ENCODE data around the gene ATF7. TPM values are rescaled to one million over a fixed set of nuclear protein-coding genes. Genes with fewer than 3 reads are reported as not detected.

Gene ATF7
- total RNA-seq, 1 donor: 17.4 TPM

DNA sequence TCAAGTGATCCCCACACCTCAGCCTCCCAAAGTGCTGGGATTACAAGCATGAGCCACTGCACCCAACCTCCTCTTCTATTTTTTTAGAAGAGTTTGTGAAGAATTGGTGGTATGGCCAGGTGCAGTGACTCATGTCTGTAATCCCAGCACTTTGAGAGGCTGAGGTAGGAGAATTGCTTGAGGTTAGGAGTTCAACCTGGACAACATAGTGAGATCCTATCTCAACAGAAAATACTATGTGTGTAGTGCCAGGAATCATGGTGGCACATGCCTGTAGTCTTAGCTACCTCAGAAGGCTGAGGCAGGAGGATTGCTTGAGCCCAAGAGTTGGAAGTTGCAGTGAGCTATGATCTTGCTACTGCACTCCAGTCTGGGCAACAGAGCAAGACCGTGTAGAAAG, 5.5 kb upstream of the ATF7 start:
- no peak for DNase-seq (ENCODE audit: insufficient read length, low spot score, missing footprints)
- Histone ChIP-seq H3K9me3 (ENCODE audit: low read depth, low read length) (no peaks in the 10 kb centered on the region), H4K20me1 (ENCODE audit: insufficient read depth, low read length) (no peaks in the 10 kb centered on the region), H3K27ac (ENCODE audit: low read depth, low read length) (no peak overlapping the region), H3K79me2 (ENCODE audit: insufficient read depth, low read length) (no peaks in the 10 kb centered on the region), H3K36me3 (ENCODE audit: insufficient read depth, low read length) (no peaks in the 10 kb centered on the region), H3K27me3 (ENCODE audit: insufficient read depth, low read length) (no peaks in the 10 kb centered on the region), H2AFZ (ENCODE audit: low read length) (no peak overlapping the region), H3K4me2 (ENCODE audit: insufficient read depth, low read length) (no peak overlapping the region), H3K4me1 (ENCODE audit: insufficient read depth, low read length) (peaks cover 2% of the 10 kb centered on the region), H3K4me3 (ENCODE audit: insufficient read depth, low read length) (no peak overlapping the region)
- no peak for TF ChIP-seq CTCF (IDR thresholded peaks at IDR 0.05; ENCODE audit: extremely low read depth, low read depth, low read length)

DNA sequence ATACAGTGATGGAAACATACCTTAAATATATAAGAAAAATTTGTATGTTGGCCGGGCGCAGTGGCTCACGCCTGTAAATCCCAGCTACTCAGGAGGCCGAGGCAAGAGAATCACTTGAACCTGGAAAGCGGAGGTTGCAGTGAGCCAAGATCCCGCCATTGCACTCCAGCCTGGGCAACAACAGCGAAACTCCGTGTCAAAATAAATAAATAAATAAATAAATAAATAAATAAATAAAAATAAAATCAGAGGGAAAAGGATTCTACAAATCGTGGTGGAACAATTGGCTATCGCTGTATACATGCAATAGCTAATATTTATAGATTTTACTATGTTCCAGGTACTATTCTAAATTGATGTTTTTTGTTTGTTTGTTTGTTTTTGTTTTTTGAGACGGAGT, 1.7 kb upstream of the ATF7 start:
- Histone ChIP-seq H3K4me2 (ENCODE audit: insufficient read depth, low read length) (no peak overlapping the region), H4K20me1 (ENCODE audit: insufficient read depth, low read length) (peaks cover 8% of the 10 kb centered on the region), H3K4me3 (ENCODE audit: insufficient read depth, low read length) (no peak overlapping the region), H3K27me3 (ENCODE audit: insufficient read depth, low read length) (no peaks in the 10 kb centered on the region), H2AFZ (ENCODE audit: low read length) (no peak overlapping the region), H3K36me3 (ENCODE audit: insufficient read depth, low read length) (no peaks in the 10 kb centered on the region), H3K9me3 (ENCODE audit: low read depth, low read length) (no peaks in the 10 kb centered on the region), H3K79me2 (ENCODE audit: insufficient read depth, low read length) (peaks cover 29% of the 10 kb centered on the region), H3K4me1 (ENCODE audit: insufficient read depth, low read length) (peaks cover 22% of the 10 kb centered on the region), H3K27ac (ENCODE audit: low read depth, low read length) (no peak overlapping the region)
- no peak for DNase-seq (ENCODE audit: insufficient read length, low spot score, missing footprints)
- TF ChIP-seq CTCF (IDR thresholded peaks at IDR 0.05; ENCODE audit: extremely low read depth, low read depth, low read length): no peak

DNA sequence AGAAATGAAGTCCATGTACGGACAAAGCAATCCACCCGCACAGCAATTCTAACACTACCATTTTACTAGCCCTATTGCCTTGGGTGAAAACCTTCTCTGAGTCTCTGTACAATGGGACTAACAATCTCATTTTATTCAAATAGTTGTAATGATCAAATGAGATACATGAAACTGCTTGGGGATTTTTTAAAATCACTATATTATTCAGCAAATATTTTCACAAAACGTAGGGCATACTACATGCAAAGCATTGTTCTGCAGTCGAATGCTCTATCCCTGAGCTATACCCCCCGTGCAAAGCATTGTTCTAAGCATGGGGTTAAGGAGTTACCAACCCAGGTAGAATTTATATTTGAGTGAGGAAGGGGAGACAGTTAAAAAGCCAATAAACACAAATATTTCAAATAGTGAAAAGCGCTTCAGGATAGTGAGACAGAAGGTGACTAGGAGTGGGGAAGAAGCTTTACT, 554 bp upstream of the ATF7 start:
- DNase-seq (ENCODE audit: insufficient read length, low spot score, missing footprints): peak; percentile 52
- Histone ChIP-seq H3K9me3 (ENCODE audit: low read depth, low read length) (no peaks in the 10 kb centered on the region), H3K36me3 (ENCODE audit: insufficient read depth, low read length) (no peaks in the 10 kb centered on the region), H4K20me1 (ENCODE audit: insufficient read depth, low read length) (peaks cover 13% of the 10 kb centered on the region), H3K4me1 (ENCODE audit: insufficient read depth, low read length) (peaks cover 26% of the 10 kb centered on the region), H3K27me3 (ENCODE audit: insufficient read depth, low read length) (no peaks in the 10 kb centered on the region), H3K27ac (ENCODE audit: low read depth, low read length) (no peak overlapping the region), H3K79me2 (ENCODE audit: insufficient read depth, low read length) (peaks cover 41% of the 10 kb centered on the region), H2AFZ (ENCODE audit: low read length) (peak overlapping the region; percentile 98), H3K4me2 (ENCODE audit: insufficient read depth, low read length) (peak overlapping the region; percentile 89), H3K4me3 (ENCODE audit: insufficient read depth, low read length) (peak overlapping the region; percentile 87)
- no peak for TF ChIP-seq CTCF (IDR thresholded peaks at IDR 0.05; ENCODE audit: extremely low read depth, low read depth, low read length)

DNA sequence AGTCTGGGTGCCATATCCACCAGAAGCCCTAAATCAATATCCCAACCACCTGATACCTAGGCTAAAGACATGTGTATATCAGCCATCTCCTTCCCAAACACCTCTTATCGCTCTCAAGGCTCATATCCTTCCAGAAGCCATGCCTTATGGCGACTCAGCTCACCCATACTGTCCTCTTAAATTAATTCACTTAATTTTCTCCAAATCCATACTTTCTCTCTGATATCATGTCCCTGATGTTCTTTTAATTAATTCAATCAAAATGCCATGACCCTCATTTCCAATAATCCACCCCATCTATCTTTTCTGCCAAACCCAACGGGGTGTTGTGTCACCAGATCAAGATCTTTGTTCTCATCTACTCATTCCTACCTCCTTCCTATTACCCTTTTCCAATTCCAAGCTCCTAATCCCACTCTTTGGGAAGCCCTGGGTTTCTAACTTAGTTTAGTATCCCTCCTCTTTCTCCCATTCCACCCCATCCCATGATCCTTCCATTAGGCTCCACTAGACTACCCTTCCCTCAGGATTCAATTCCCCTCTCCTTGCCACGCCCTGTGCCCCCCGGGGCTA, 723 bp downstream of the ATF7 start:
- H4K20me1 ChIP-seq (ENCODE audit: insufficient read depth, low read length): peaks cover 13% of the 10 kb centered on the region
- H3K4me2 ChIP-seq (ENCODE audit: insufficient read depth, low read length): peak overlapping the region; percentile 89
- H3K9me3 ChIP-seq (ENCODE audit: low read depth, low read length): no peaks in the 10 kb centered on the region
- peaks cover 26% of the 10 kb centered on the region for H3K4me1 ChIP-seq (ENCODE audit: insufficient read depth, low read length)
- no peak for DNase-seq (ENCODE audit: insufficient read length, low spot score, missing footprints)
- peak overlapping the region; percentile 92 for H3K27ac ChIP-seq (ENCODE audit: low read depth, low read length)
- TF ChIP-seq CTCF (IDR thresholded peaks at IDR 0.05; ENCODE audit: extremely low read depth, low read depth, low read length): no peak
- H3K36me3 ChIP-seq (ENCODE audit: insufficient read depth, low read length): no peaks in the 10 kb centered on the region
- peaks cover 54% of the 10 kb centered on the region for H3K79me2 ChIP-seq (ENCODE audit: insufficient read depth, low read length)
- H3K27me3 ChIP-seq (ENCODE audit: insufficient read depth, low read length): no peaks in the 10 kb centered on the region
- H3K4me3 ChIP-seq (ENCODE audit: insufficient read depth, low read length): peak overlapping the region; percentile 87
- peak overlapping the region; percentile 42 for H2AFZ ChIP-seq (ENCODE audit: low read length)
